Endothelial cell (in vitro differentiated cells): ENCODE measurements around the gene SEC16A. TPM values are rescaled to one million over a fixed set of nuclear protein-coding genes. Genes with fewer than 3 reads are reported as not detected.

Source experiments
- DNase-seq: peaks from one replicate; pipeline ENCODE4 v3.0.0; 2021; ENCODE audit warnings: low spot score
- H3K27ac Mint-ChIP-seq: one replicate; pipeline ENCODE4 v1.8.0; 2021; ENCODE audit warnings: mixed read lengths, inconsistent platforms; ENCODE audit not compliant: unreplicated experiment
- H3K27me3 Mint-ChIP-seq: one replicate; pipeline ENCODE4 v1.8.0; 2021; ENCODE audit warnings: mild to moderate bottlenecking, moderate library complexity, mixed read lengths, inconsistent platforms; ENCODE audit not compliant: unreplicated experiment
- H3K36me3 Mint-ChIP-seq: one replicate; pipeline ENCODE4 v1.8.0; 2021; ENCODE audit warnings: mild to moderate bottlenecking, low read depth, mixed read lengths, inconsistent platforms; ENCODE audit not compliant: unreplicated experiment
- H3K4me1 Mint-ChIP-seq: one replicate; pipeline ENCODE4 v1.8.0; 2021; ENCODE audit warnings: mild to moderate bottlenecking, mixed read lengths, inconsistent platforms; ENCODE audit not compliant: unreplicated experiment
- H3K4me3 Mint-ChIP-seq: one replicate; pipeline ENCODE4 v1.8.0; 2021; ENCODE audit warnings: mild to moderate bottlenecking, mixed read lengths, inconsistent platforms; ENCODE audit not compliant: unreplicated experiment
- H3K9me3 Mint-ChIP-seq: one replicate; pipeline ENCODE4 v1.8.0; 2021; ENCODE audit warnings: mixed read lengths, inconsistent platforms; ENCODE audit not compliant: unreplicated experiment
- CTCF ChIP-seq: fragments of 200-600 bp; sonication (generic); IDR thresholded peaks from one replicate; pipeline ENCODE4 v1.5.0; 2021; ENCODE audit warnings: antibody characterized with exemption; ENCODE audit not compliant: unreplicated experiment
- total RNA-seq: library from RNA; stranded (reverse); fragmentation: NEBNext Ultra II Directional; extraction: Animal tissue kit (Norgen Biotek cat#: 25700); gene quantifications from one replicate; pipeline ENCODE4 v1.2.1, GENCODE V29; 2021; ENCODE audit not compliant: unreplicated experiment

Gene SEC16A
- total RNA-seq, 1 donor from 2014 or later, result 79.5 TPM

DNA sequence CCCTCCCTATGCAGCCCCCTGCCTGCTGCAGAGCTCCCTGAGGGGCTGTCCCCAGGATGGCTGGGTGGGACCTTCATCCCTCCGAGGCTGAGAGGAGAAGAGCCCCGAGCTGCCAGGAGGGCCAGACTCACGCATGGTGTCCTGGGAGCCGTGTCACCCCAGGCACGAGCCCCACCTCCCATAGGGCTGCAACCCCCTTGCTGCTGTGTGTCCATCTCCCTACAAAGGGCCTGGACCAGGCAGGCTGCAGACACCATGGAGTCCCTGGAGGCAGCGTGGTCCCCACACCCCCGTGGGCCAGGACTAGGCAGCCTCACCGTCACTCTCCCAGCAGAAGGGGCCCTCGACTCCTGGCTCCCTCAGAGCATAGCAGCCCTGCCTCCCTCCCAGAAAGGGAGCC, 11.2 kb upstream of the SEC16A start:
- no peak for DNase-seq
- Mint-ChIP-seq H3K36me3 (peaks cover 23% of the 10 kb centered on the region), H3K9me3 (no peaks in the 10 kb centered on the region), H3K27ac (peak overlapping the region; percentile 36), H3K27me3 (peaks cover 35% of the 10 kb centered on the region), H3K4me1 (no peaks in the 10 kb centered on the region), H3K4me3 (no peak overlapping the region)
- no peak for TF ChIP-seq CTCF

GRCh38 chr9:136493567-136493971, 10.7 kb upstream of the SEC16A start:
- Mint-ChIP-seq H3K4me3 (no peak overlapping the region), H3K27ac (no peak overlapping the region), H3K36me3 (peaks cover 18% of the 10 kb centered on the region), H3K4me1 (no peaks in the 10 kb centered on the region), H3K27me3 (peaks cover 31% of the 10 kb centered on the region), H3K9me3 (no peaks in the 10 kb centered on the region)
- TF ChIP-seq CTCF, result no peak
- no peak for DNase-seq

DNA sequence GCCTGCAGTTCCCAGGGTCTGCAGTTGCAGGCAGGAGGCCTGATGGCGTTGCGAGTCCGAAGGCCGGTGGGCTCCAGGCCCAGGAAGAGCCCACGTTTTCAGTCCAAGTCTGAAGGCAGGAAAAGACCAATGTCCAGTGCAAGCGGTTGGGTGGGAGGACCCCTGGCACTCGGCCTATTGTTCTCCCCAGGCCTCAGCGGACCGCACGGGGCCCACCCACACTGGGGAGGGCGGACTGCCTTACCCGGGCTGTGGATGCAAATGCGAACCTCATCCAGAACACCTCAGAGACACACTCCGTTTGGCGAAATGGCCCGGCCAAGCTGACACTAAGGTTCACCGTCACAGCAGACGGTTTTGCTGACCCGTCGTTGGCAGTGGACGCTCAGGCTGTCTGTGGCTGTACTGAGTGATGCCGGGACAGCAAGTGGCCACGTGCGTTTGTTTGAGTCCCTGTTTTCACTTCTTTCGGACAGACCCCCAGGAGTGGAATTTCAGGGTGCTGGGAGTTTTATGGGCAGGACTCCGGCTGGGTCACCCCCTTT, 10.2 kb upstream of the SEC16A start:
- H3K4me3 Mint-ChIP-seq, result peak overlapping the region; percentile 51
- no peak for TF ChIP-seq CTCF
- no peak for DNase-seq
- H3K27me3 Mint-ChIP-seq, result peaks cover 31% of the 10 kb centered on the region
- no peak overlapping the region for H3K27ac Mint-ChIP-seq
- H3K36me3 Mint-ChIP-seq, result peaks cover 18% of the 10 kb centered on the region
- no peaks in the 10 kb centered on the region for H3K9me3 Mint-ChIP-seq
- H3K4me1 Mint-ChIP-seq, result no peaks in the 10 kb centered on the region

DNA sequence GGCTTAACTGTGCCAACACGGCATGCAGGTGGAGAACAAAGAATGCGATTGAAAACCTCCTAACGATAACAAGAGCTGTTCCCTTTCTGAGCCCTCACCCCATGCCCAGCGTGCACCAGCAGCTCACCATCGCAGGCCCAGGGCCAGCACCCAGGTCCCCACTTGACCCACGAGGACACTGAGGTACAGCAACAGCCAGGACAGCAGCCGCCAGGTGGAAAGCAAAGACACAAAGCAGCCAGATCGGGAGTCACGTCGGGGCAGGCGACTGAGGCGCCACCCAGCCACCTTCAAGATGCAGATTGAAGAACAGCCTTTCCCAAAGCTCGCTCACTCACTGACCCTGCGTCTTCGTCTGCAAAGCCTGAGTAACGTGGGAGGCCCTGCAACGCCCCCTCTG, 6.9 kb upstream of the SEC16A start:
- no peak overlapping the region for H3K4me3 Mint-ChIP-seq
- peaks cover 12% of the 10 kb centered on the region for H3K36me3 Mint-ChIP-seq
- no peak for DNase-seq
- no peak overlapping the region for H3K27ac Mint-ChIP-seq
- H3K4me1 Mint-ChIP-seq, result peaks cover 3% of the 10 kb centered on the region
- peaks cover 40% of the 10 kb centered on the region for H3K27me3 Mint-ChIP-seq
- no peak for TF ChIP-seq CTCF
- no peaks in the 10 kb centered on the region for H3K9me3 Mint-ChIP-seq

GRCh38 chr9:136488247-136489214, 5.7 kb upstream of the SEC16A start:
- Mint-ChIP-seq H3K27me3 (peaks cover 30% of the 10 kb centered on the region), H3K9me3 (no peaks in the 10 kb centered on the region), H3K4me1 (peaks cover 3% of the 10 kb centered on the region), H3K36me3 (peaks cover 12% of the 10 kb centered on the region), H3K4me3 (no peak overlapping the region), H3K27ac (no peak overlapping the region)
- DNase-seq, result peak; percentile 81
- peak; percentile 92 for TF ChIP-seq CTCF
